GM20000 (cell line): Measurements from ENCODE around the gene PI4KB.

Experiments used
- DNase-seq: peaks from one replicate; pipeline ENCODE4 v3.0.0; 2012; ENCODE audit warnings: low spot score
- CTCF ChIP-seq: IDR thresholded peaks from 2 replicates; pipeline ENCODE4 v1.5.1; 2012; ENCODE audit warnings: mild to moderate bottlenecking, control low read depth; ENCODE audit errors: extremely low read depth, missing control alignments

The PI4KB gene

GRCh38 chr1:151343587-151343986 is 16.4 kb upstream of the PI4KB start:
- DNase-seq: no peak
- no peak for TF ChIP-seq CTCF

- TF ChIP-seq CTCF: no peak
- no peak for DNase-seq
Measured at GRCh38 chr1:151342569-151342968, 15.4 kb upstream of the PI4KB start.

GRCh38 chr1:151342021-151342420 is 14.8 kb upstream of the PI4KB start:
- DNase-seq: no peak
- no peak for TF ChIP-seq CTCF

- TF ChIP-seq CTCF: peak; percentile 43
- DNase-seq: peak; percentile 44
Measured at GRCh38 chr1:151340870-151341754, 13.9 kb upstream of the PI4KB start.

GRCh38 chr1:151336556-151336955 is 9.3 kb upstream of the PI4KB start:
- no peak for TF ChIP-seq CTCF
- DNase-seq: no peak

GRCh38 chr1:151334822-151335221 is 7.6 kb upstream of the PI4KB start:
- DNase-seq: no peak
- TF ChIP-seq CTCF: no peak

GRCh38 chr1:151327903-151328674 is 873 bp upstream of the PI4KB start:
- no peak for TF ChIP-seq CTCF
- no peak for DNase-seq
